Neutrophil (primary cell): ENCODE measurements around the gene MID1.

Source experiments
- H3K27ac ChIP-seq: fragments of 200-600 bp; sonication (generic); 2 replicates; pipeline ENCODE4 v1.5.1; 2016; ENCODE audit warnings: mild to moderate bottlenecking, moderate library complexity
- H3K27me3 ChIP-seq: fragments of 200-600 bp; sonication (generic); 2 replicates; pipeline ENCODE4 v1.6.0; 2016; ENCODE audit warnings: mild to moderate bottlenecking
- H3K36me3 ChIP-seq: fragments of 200-600 bp; sonication (generic); 2 replicates; pipeline ENCODE4 v1.5.1; 2017
- H3K4me1 ChIP-seq, 2 experiments: fragments of 200-600 bp in 1 of 2; sonication (generic) in 1 of 2; 1 replicate in 1 of 2; 2 replicates in 1 of 2; pipeline versions ENCODE4 v1.5.1 to v1.6.1; 2013 to 2016; ENCODE audit warnings: low read depth in 1 of 2, low read length in 1 of 2, mild to moderate bottlenecking in 1 of 2, moderate library complexity in 1 of 2; ENCODE audit not compliant: control insufficient read depth in 1 of 2, insufficient read depth in 1 of 2
- H3K4me3 ChIP-seq, 2 experiments: fragments of 200-600 bp in 1 of 2; sonication (generic) in 1 of 2; 1 replicate in 1 of 2; 2 replicates in 1 of 2; pipeline ENCODE4 v1.5.1; 2013 to 2016; ENCODE audit warnings: low read depth in 1 of 2, low read length in 1 of 2, mild to moderate bottlenecking in 1 of 2, moderate library complexity in 1 of 2
- H3K9me3 ChIP-seq: fragments of 200-600 bp; sonication (generic); 2 replicates; pipeline ENCODE4 v1.5.1; 2016
- TF ChIP-seq, protein P1 (sequence below): fragments of 200-600 bp; sonication (generic); IDR thresholded peaks from 2 replicates; pipeline ENCODE4 v1.5.1; 2016; ENCODE audit warnings: antibody characterized with exemption

The MID1 gene

DNA sequence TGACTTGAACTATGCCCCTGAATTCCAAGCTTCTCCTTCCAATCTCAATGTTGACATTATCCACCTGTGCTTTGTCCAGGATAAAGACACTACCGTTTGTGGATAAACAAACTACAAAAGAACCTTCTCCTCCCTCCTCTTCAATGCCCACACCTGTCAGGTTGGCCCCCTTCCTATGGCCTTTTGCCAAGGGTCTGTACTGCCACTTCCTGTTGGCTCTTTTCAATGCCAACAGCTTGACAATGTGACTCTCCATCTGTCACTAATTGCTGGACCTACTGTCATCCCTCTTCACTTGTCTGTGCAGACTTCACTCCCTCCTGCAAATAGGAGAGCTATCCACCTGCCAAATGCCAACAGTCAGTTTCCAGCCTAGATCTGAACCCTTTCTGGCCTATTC is 35.8 kb upstream of the MID1 start:
- Histone ChIP-seq H3K36me3 (no peaks in the 10 kb centered on the region), H3K27ac (no peak overlapping the region), H3K4me3 (no peak overlapping the region), H3K9me3 (no peaks in the 10 kb centered on the region), H3K4me1 (no peaks in the 10 kb centered on the region), H3K27me3 (no peaks in the 10 kb centered on the region)
- TF ChIP-seq, protein P1, sequence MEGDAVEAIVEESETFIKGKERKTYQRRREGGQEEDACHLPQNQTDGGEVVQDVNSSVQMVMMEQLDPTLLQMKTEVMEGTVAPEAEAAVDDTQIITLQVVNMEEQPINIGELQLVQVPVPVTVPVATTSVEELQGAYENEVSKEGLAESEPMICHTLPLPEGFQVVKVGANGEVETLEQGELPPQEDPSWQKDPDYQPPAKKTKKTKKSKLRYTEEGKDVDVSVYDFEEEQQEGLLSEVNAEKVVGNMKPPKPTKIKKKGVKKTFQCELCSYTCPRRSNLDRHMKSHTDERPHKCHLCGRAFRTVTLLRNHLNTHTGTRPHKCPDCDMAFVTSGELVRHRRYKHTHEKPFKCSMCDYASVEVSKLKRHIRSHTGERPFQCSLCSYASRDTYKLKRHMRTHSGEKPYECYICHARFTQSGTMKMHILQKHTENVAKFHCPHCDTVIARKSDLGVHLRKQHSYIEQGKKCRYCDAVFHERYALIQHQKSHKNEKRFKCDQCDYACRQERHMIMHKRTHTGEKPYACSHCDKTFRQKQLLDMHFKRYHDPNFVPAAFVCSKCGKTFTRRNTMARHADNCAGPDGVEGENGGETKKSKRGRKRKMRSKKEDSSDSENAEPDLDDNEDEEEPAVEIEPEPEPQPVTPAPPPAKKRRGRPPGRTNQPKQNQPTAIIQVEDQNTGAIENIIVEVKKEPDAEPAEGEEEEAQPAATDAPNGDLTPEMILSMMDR = no peak

DNA sequence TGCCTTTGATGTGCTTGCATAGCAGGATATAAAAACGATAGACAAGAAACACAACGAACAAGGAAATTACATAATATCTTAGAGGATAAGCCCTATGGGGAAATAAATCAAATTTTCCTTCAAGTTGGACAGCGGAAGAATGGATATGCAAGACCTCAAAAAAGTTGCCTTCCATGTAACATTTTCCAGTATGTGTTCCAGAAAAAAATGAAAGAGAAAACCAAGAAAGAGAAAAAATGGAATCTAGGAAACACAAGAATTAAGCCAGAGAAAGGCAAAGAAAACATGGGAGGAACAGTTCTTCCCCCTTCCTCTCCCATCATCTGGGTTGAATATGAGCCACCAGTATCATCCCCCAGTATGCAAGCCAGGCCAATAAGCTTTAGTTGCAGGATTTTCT is 34.6 kb upstream of the MID1 start:
- Histone ChIP-seq H3K27ac (no peak overlapping the region), H3K27me3 (no peaks in the 10 kb centered on the region), H3K9me3 (no peaks in the 10 kb centered on the region), H3K4me1 (no peaks in the 10 kb centered on the region), H3K36me3 (no peaks in the 10 kb centered on the region), H3K4me3 (no peak overlapping the region)
- TF ChIP-seq, protein P1 = no peak

DNA sequence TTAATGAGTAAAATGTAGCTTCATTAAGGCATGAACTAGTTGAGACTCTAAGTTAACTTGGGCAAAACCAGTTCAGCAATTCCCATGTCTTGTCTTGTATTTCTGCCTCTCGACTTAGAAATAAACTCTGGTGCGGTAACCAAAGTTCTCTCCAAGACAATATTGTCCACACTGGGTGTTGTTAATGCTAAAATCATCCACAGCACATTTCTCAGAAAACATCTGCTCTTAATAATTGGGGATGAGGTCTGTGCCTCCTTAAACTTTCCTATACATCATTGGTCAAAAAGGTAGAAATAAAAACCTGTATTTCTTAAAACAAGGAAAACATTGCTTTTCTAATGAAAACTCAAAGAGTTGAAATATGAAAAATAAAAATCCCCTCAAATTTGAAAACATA is 32.9 kb upstream of the MID1 start:
- TF ChIP-seq, protein P1 = no peak
- no peaks in the 10 kb centered on the region for H3K36me3 ChIP-seq
- no peak overlapping the region for H3K27ac ChIP-seq
- no peaks in the 10 kb centered on the region for H3K27me3 ChIP-seq
- no peak overlapping the region for H3K4me3 ChIP-seq
- H3K4me1 ChIP-seq = no peaks in the 10 kb centered on the region
- H3K9me3 ChIP-seq = no peaks in the 10 kb centered on the region

DNA sequence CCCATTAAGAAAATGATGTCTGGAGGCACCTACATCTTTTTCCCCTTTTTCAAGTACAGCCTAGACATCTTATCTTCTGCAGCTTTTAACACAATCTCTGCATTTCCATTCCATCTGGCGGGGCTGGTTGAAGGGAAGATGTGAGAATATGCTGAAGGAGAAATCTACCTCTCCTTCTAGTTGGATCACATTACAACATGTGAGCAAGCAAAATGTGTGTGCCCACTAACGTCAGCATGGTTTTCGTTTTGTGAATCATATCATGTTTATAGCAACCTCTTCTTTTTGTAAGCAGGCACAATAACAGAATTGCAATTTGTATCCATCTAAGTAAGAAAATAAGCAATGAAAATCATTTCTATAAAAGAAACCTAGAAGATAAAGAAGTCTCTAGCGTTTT is 28.9 kb upstream of the MID1 start:
- H3K4me1 ChIP-seq = no peaks in the 10 kb centered on the region
- H3K27me3 ChIP-seq = no peaks in the 10 kb centered on the region
- no peaks in the 10 kb centered on the region for H3K9me3 ChIP-seq
- no peaks in the 10 kb centered on the region for H3K36me3 ChIP-seq
- no peak overlapping the region for H3K4me3 ChIP-seq
- TF ChIP-seq, protein P1 = no peak
- no peak overlapping the region for H3K27ac ChIP-seq

DNA sequence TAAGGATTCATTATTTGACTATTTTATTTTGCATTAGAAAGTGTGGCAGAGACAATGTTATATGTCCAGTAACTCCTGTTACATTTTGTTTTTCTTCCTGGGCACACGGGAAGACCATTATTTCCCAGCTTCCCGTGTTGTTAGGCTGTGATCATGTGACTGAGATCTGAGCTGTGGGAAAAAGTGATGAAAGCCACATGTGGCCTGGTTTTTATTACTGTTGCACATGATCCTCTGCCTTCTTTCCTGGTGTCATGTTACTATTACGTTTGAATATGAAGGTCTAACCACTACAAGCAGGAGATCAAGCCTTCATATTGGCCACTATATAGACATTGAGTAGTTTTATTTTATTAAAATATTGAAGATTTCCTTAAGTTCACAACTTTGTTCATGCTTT is 28.2 kb upstream of the MID1 start:
- H3K9me3 ChIP-seq = no peaks in the 10 kb centered on the region
- no peaks in the 10 kb centered on the region for H3K4me1 ChIP-seq
- no peak overlapping the region for H3K4me3 ChIP-seq
- H3K36me3 ChIP-seq = no peaks in the 10 kb centered on the region
- no peaks in the 10 kb centered on the region for H3K27me3 ChIP-seq
- TF ChIP-seq, protein P1 = no peak
- H3K27ac ChIP-seq = no peak overlapping the region

DNA sequence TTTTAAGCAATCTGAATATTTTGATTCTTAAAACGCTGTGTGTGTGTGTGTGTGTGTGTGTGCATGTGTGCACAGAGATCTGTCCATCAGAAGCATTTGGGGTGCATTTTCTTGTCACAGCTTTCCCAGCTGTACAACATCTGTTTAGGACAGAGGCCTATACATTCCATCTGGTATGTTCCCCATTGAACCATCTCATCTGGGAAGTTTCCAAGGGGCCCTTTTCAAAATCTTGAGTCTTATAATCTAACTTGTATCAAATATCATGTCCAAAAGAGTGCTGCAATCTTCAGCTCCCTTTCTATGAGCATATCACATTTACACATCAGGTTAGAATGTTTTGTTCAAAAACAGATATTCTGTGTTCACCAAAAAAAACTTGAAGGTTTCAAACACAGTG is 16.5 kb upstream of the MID1 start:
- TF ChIP-seq, protein P1 = no peak
- H3K4me1 ChIP-seq = no peaks in the 10 kb centered on the region
- no peaks in the 10 kb centered on the region for H3K27me3 ChIP-seq
- H3K36me3 ChIP-seq = no peaks in the 10 kb centered on the region
- no peak overlapping the region for H3K27ac ChIP-seq
- H3K4me3 ChIP-seq = no peak overlapping the region
- H3K9me3 ChIP-seq = no peaks in the 10 kb centered on the region
